Left kidney (tissue), 2 donors: ENCODE results near the gene NPFFR1. TPM values are rescaled to one million over a fixed set of nuclear protein-coding genes. Genes with fewer than 3 reads are reported as not detected.
"Not testable (repeated sequence)": the region's sequence is repeated elsewhere in the genome, so short reads cannot be mapped to it uniquely, and the experiment has no call there.

ENCODE experiments used
- DNase-seq: peaks from one replicate; pipeline ENCODE4 v3.0.0-alpha.2; 2013
- polyA plus RNA-seq: library from polyadenylated mRNA; unstranded; fragments of 120-200 nt; gene quantifications from one replicate; pipeline ENCODE4 v1.2.1, GENCODE V29; 2013; ENCODE audit not compliant: insufficient read length

Gene NPFFR1
- polyA plus RNA-seq, 1 donor: 0.15 TPM

DNA sequence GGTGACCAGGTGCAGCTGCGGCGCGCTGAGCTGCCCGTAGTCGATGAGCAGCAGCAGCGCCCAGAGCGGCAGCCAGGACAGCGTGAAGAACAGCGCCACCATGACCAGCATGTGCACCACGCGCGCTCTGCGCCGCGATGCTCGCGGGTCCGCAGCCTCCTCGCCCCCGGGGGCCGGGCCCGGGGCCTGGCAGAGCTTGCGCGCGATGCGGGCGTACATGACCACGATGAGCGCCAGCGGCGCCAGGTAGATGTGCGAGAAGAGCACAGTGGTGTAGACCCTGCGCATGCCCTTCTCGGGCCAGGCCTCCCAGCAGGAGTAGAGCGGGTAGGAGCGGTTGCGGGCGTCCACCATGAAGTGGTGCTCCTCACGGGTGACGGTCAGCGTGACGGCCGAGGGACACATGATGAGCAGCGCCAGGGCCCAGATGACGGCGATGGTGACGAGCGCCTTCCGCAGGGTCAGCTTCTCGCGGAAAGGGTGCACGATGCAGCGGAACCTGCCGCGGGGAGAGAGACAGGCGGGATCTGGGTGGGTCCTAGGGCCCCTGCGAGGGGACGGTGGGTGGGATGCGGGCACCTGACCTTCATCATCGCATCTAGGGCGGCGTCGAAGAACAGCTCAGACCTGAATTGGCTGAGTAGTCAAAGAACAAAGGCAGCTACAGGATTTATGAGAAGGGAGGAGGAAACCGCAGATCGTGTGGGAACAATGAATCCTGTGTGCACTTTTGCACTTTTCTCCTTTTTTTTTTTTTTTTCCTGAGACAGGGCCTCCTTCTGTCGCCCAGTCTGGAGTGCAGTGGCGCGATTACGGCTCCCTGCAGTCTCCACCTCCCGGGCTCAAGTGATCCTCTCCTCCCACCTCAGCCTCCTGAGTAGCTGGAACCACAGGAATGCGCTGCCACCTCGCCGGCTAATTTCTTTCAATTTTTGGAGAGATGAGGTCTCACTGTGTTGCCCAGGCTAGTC lies 28.2 kb downstream of the NPFFR1 start:
- DNase-seq: peak; percentile 46

DNA sequence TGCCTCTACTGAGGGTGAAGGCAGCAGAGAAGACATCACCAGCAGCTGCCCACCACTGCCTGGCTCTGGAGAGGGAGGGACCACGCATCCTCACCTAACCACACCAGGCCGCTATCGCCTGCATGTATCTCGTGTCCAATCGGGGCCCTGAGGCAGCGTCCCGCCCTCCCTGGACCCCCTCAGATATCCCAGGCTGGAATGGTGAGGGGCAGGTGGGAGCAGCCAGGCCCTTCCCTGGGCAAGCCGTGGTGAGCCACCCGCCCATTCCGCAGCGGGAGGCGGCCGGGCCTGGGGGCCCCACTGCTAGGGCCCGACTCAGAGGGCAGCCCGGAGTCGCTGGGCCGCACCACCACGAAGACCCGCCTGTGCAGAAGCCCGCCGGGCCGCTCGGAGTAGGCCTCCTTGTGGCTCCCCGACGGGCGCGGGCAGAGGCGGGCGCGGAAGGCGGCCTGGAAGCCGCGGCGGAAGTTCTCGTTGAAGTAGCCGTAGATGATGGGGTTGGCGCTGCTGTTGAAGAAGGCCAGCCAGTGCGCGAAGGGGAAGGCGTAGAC lies 29.0 kb downstream of the NPFFR1 start:
- no peak for DNase-seq

DNA sequence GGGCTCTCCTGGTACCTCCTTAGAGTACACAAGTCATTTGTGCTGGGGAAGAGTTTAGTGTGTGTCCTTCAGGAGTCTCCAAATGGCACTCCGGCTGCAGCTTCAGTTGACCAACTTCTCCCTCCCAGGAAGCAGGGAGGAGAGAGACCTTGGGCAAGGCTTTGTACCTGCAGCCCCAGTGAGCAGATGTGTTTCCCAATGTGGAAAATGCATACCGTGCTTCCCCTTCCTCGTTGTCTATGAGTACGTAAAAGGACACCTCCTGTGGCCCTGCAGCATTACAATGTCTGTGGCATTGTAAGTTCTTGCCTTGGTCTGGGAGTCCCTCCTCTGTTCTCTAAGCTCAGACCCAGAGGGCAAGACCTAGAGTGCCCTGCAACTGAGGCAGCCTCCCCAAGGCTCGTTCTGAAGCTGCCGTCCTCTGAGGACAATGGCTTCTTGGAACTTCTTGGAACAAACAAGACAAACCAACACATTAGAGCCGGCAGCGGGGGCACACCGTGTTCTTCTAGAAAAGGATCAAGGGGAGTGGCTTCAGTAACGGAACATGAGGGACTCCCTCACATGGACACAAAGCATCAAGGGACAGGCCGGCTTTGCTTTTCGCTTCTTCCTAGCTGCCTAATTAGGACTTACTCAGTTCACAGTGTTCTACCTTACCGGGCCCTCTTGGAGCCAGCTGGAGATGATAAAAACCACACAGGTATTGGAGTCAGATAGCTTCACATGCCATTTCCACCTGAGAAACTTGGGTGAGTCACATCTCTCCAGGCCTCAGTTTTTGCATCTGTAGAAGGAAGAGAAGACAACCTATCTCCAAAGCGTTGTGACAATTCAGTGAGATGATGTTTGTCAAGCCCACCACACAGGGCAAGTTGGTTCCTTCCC lies 29.7 kb downstream of the NPFFR1 start:
- no peak for DNase-seq

DNA sequence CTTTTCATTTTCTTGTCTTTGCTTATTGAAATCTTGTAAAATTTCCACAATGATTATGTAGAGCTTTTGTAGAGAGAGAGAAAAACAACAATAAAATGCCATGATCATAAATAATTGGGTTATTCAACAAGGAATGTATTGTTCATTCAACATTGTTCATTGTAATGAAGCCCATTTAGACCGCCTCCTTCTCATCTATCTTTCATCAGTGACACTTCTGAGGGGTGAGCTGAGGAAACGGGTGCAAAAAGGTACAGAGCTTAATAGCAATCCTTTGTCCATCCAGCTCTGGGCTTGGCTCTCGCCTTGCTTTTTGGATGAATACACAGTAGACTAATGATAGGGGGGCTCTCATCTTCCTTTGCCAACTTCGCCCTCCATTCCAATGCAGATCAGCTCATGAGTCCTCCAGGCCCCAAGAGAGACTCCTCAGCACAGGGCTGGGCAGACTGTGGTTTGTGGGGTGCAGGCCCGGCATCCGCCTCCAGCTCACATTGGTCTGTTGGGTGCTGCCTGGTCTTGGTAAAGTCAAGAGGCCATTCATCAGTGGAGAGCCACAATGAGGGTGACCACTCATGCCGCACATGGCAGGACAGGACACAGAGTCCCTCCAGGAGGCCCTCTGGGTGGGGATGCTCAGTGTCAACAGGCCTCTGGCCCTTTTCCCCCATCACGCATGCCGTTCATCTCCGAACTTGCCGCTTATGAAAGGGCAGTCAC lies 32.7 kb downstream of the NPFFR1 start:
- DNase-seq: no peak

DNA sequence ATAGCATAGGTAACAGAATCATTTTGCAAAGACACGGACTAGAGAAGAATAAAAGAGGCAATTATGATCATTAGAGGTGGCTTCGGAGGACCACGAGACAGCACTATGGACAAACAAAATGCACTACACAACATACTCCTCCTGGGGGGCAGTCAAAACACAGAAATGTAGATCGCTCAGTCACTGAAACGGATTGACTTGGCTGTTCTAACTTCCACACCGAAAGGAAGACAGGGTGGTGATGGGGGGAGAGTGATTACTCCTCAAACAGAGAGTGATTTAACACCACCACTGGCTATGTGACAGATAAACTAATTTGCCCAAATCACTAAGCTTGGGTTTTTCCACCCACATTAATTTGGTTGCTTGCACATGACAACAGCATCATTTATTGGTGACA lies 36.4 kb downstream of the NPFFR1 start:
- no peak for DNase-seq

DNA sequence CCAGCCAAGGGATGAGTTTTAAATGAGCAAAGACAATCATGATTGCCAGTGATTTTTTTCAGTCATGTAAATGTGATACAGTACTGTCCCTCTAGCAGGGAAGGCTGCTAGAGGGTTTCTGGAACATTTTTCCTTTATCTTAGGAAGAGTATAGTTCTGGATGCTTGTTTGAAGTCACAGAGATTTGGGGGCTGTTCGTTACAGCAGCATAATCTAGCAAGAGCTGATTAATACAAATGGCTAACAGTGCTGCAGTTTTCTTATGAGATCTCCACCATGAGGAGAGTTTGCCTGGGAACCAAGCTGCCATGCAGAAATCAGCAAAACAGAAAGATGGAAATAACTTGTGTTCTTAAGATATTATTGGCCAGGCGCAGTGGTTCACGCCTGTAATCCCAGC lies 42.7 kb downstream of the NPFFR1 start:
- no peak for DNase-seq

DNA sequence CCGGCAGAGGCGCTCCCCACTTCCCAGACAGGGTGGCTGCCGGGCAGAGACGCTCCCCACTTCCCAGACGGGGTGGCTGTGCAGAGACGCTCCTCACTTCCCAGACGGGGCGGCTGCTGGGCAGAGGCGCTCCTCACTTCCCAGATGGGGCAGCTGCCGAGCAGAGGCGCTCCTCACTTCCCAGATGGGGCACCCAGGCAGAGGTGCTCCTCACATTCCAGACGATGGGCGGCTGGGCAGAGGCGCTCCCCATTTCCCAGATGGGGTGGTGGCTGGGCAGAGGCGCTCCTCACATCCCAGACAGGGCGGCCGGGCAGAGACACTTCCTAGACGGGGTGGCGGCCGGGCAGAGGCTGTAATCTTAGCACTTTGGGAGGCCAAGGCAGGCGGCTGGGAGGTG lies 43.8 kb downstream of the NPFFR1 start:
- DNase-seq: not testable (repeated sequence)

DNA sequence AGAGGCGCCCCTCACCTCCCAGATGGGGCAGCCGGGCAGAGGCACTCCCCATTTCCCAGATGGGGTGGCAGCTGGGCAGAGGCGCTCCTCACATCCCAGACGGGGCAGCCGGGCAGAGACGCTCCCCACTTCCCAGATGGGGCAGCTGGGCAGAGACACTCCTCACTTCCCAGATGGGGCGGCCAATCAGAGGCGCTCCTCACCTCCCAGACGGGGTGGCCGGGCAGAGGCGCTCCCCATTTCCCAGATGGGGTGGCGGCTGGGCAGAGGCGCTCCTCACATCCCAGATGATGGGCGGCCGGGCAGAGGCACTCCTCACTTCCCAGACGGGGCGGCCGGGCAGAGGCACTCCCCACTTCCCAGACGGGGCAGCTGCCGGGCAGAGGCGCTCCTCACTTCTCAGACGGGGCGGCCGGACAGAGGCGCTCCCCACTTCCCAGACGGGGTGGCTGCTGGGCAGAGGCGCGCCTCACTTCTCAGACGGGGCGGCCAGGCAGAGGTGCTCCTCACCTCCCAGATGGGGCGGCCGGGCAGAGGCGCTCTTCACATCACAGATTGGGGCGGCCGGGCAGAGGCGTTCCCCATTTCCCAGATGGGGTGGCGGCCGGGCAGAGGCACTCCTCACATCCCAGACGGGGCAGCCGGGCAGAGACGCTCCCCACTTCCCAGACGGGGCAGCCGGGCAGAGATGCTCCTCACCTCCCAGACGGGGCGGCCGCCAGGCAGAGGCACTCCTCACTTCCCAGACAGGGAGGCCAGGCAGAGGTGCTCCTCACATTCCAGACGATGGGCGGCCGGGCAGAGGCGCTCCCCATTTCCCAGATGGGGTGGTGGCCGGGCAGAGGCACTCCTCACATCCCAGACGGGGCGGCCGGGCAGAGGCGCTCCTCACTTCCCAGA lies 44.5 kb downstream of the NPFFR1 start:
- DNase-seq: not testable (repeated sequence)

DNA sequence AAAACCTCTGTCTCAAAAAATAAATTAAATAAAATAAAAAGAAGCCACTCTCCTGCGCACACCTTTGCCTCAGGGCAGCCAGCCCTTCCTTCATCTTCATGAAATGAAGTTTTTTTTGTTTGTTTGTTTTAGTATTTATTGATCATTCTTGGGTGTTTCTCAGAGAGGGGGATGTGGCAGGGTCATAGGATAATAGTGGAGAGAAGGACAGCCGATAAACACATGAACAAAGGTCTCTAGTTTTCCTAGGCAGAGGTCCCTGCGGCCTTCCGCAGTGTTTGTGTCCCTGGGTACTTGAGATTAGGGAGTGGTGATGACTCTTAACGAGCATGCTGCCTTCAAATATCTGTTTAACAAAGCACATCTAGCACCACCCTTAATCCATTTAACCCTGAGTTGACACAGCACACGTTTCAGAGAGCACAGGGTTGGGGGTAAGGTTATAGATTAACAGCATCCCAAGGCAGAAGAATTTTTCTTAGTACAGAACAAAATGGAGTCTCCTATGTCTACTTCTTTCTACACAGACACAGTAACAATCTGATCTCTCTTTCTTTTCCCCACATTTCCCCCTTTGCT lies 45.8 kb downstream of the NPFFR1 start:
- DNase-seq: not testable (repeated sequence)

DNA sequence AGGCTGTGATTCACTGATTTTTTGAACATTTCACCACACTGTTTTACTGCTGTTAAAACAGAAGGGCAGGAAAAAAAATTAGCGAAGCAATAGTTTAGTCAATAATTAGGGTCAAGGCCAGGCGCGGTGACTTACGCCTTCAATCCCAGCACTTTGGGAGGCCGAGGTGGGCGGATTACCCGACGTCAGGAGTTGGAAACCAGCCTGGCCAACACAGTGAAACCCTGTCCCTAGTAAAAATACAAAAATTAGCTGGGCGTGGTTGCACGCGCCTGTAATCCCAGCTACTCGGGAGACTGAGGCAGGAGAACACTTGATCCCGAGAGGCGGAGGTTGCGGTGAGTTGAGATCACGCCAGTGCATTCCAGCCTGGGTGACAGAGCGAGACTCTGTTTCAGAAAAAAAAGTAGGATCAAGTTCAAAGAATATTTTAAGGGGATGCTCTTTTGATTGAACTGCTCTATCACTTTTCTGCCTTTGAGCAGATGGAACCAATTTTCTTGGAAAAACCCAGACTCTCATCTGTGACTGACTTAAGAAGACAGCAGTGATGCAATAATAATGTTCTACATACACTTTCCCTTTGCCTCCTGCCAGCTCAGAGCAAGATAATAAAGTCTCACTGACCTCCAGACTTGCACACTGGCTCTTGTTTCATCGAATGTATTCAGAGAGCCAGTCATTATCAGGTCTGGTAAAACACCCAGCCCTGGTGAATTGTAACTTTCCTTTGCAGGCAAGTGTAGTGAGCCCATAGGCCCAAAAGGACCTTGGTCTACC lies 48.9 kb downstream of the NPFFR1 start:
- no peak for DNase-seq

DNA sequence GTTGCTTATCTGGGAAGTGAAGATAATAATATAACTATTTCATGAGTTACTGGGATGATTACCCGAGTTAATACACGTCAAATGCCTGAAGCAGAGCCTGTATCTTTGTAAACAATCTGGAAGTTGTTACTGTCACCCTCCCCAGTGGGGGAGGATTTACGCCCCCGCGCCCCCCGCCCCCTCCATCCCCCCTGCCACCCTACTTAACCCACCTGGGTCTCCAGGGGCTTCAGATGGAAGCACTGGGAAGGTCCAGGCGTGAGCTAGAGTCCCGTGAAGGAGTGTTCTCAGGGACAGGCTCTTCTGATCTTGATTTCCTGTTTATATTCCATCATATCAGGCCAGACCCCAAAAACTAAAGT lies 49.9 kb downstream of the NPFFR1 start:
- no peak for DNase-seq

DNA sequence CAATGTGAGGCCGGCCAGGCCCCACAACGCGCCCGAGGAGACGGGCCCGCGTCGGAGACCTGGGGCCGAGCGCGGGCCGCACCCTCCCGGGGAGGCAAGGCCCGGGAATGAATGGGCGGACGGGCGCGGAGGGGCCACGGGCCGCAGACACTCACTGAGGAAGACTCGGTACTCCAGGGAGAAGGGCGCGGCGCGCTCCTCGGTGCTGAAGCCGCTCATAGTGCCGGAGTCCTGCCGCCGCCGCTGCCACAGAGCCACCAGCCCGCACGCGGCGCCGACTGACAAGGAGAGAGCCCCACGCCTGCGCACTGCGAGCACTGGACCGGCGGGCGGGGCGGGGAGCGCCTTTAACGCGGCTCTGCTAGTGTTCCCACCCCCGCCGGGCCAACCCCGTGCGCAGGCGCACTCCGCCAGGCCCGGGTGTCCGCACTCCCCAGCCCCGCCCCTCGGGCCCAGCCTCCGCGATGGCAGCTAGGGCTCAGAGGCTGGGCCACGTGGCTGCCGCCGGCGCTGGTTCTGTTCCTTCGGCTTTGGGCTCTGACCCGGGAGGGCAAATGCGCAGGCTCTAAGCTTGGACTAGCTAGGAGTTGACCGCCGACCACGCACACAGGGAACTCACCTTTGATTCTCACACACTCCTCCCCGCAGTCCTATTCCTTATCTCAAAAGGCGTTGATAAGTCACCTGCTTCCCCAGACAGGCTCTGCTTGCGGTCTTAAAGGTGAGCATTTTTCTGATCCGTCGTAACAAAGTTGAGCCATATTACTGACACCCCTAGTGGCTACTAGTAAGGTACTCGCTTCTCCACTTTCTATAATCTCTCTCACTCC lies 50.5 kb downstream of the NPFFR1 start, which contains the start of gene PPA1:
PPA1 (minus strand) TSS at position 321 of the 830 bp plus-strand sequence; CDS start at position 219, 102 bp downstream.
- DNase-seq: peak; percentile 96

DNA sequence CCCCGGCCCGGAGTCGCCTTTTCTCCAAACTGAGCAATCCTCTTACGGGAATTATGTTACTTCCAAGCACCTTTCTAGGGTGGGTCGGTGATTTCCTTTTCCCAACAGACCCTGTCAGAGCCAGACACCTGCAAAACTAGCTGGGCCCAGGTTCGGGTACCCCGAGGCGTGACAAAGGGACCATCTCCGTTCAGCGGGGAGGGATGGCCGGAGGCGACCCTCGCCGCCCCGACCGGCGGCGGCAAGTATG lies 51.0 kb downstream of the NPFFR1 start:
- no peak for DNase-seq

DNA sequence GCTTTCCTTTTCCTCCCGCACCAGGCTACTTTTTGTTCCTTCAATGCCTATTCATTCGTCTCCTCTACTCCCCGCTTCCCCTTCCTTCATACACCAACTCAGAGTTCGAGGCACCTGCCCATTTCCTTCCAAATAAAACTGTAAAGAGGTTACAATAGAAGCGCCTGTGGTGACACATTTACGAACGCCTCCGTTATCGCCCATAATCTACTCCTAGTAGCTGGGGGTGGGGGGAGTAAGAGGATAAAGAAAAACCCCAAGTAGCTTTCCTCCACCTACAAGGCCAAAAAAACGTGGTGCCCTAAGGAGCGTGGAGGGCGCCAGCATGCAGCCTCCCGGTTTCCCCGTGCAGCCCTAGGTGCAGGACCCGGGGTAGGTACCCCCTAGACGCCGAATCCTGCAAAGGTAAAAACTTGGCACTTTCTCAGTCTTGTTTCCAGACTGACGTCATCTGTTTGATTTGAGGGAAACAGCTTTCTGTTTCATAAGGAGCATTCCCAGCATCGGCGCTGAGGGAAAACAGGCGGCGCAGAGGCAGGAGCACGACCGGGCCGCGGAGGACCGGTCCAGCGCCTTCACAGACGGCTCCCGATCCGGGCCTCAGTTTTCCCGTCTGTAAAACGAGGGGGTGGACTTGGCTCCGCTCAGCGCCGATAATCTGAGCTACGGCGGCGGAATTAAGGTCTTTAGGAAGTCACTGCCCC lies 51.5 kb downstream of the NPFFR1 start:
- DNase-seq: peak; percentile 55

DNA sequence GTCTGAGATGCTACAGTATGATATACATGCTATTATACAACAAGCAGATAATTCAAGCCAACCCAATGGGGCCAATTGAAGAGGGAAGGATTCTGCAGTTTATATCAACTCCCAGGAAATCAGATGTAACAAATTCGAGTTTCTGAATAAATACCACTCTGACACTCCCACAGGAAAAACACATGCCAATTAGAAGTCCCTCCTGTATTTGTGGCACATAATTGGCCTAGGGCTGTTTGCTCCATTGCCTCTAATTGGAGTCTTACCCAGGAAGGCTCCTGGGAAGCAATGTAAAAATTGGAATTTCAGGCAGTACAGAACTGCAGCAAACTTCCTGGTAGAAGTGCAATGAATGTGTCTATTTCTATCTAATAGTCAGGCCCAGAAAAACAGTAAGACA lies 55.3 kb downstream of the NPFFR1 start:
- DNase-seq: no peak

DNA sequence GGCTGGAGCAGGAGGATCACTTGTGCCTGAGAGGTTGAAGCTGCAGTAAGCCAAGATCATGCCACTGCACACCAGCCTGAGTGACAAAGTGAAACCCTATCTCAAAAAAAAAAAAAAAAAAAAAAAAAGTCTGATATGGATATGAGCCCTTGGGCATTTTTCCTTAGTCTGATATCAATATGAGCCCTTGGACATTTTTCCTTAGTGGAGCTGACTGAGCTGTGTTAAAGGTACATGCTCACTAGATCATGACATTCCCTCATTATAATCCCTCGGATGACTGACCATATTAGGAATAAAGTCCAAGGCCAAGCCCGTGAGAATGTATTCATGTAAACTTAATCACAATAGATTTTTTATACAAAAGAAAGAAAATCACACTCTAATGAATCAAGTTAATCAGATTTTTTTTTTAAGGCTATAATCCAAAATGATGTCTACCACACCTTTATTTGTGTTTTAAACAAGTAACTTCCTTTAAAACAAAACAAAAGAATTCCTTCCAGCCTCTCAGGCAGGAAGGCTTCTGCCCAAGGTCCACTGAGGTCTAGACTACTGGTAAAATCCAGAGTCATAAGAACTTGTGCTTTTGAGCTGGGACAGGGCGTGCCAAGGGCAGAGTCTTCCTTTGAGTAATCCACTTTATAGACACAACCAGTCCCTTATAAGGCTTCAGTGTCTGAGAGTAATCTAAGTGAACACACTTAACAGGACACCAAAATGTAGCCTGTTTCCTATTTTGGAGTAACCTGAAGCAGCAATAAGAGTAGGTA lies 56.1 kb downstream of the NPFFR1 start:
- no peak for DNase-seq

DNA sequence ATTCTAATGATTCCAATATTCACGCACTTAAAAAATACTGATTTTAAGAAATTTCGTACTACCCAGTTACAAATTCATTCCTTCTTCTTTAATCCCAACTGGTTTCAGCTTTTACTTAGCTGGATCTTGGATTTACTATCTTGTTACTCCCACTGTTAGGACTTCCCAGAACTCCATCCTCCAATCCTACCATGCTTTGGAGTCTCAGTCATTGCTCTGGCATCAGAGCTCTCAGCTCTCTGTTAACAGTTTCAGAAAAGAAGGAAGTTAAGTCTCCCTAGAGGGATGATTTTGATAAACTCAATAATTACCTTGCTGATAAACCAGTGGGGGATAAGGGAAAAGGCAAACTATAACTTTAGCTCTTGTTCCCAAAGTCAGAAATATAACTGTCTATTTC lies 60.1 kb downstream of the NPFFR1 start:
- no peak for DNase-seq
